HepG2 (cell line): ENCODE results near the gene GRHL1. TPM values are rescaled to one million over a fixed set of nuclear protein-coding genes. Genes with fewer than 3 reads are reported as not detected.
A peak's percentile ranks its signal among the peaks of the same experiment; 100 is the strongest.

Experiments
- ATAC-seq: fragments of 200-7000 bp; cut with Tn5 transposase; 3 replicates; pipeline ENCODE4 v1.9.1; 2020; ENCODE audit warnings: mild to moderate bottlenecking, moderate library complexity
- BruUV-seq: library from RNA; stranded (reverse); fragments of 400-500 nt; replicated peaks from 2 replicates; lab custom pipeline; 2021; lab: Mats Ljungman, UMichigan
- CTCF ChIA-PET: fragments of 300-600 bp; formaldehyde crosslinking; extraction: SDS; loops from one replicate; lab custom pipeline; 2021; ENCODE audit warnings: low total read pairs, inconsistent platforms, low intra/inter-chr PET ratio; lab: Yijun Ruan, JAX
- POLR2A ChIA-PET: fragments of 350-600 bp; sonication (Branson Sonifier 250); formaldehyde crosslinking; loops from one replicate; lab custom pipeline; 2020; ENCODE audit warnings: antibody characterized with exemption, inconsistent platforms; lab: Yijun Ruan, JAX
- DNase-seq: peaks from one replicate; pipeline ENCODE4 v3.0.0-alpha.2; 2015; ENCODE audit warnings: low spot score
- FAIRE-seq: peaks from 3 replicates; lab custom pipeline; 2011; peaks lifted over from hg19 to GRCh38; lab: Jason Lieb, UNC
- H2AFZ ChIP-seq: one replicate; pipeline ENCODE4 v1.6.1; 2011; ENCODE audit warnings: low read length, inconsistent platforms
- H3K27ac ChIP-seq: fragments of 300-600 bp; 3 replicates; pipeline ENCODE4 v1.8.0; 2011; ENCODE audit warnings: mixed run types, mild to moderate bottlenecking, mixed read lengths, low read length, inconsistent platforms; ENCODE audit not compliant: insufficient read depth; ENCODE audit errors: extremely low read length
- H3K27me3 ChIP-seq, 2 experiments: fragments of 200-600 bp in 1 of 2; 2 replicates in 1 of 2; 3 replicates in 1 of 2; pipeline versions ENCODE4 v1.6.0 to v1.8.0; 2011; ENCODE audit warnings: low read length in 2 of 2, mild to moderate bottlenecking in 2 of 2, moderate library complexity in 2 of 2, inconsistent platforms in 1 of 2; ENCODE audit not compliant: insufficient read depth in 2 of 2, control insufficient read depth in 1 of 2
- H3K36me3 ChIP-seq, 2 experiments: fragments of 200-600 bp in 1 of 2; replicated peaks in 1 of 2; 2 replicates in 1 of 2; 3 replicates in 1 of 2; pipeline versions ENCODE4 v1.5.1 to v1.8.0; 2011; ENCODE audit warnings: low read length in 2 of 2, inconsistent platforms in 1 of 2; ENCODE audit not compliant: insufficient read depth in 2 of 2, control insufficient read depth in 1 of 2
- H3K4me1 ChIP-seq: 2 replicates; pipeline ENCODE4 v1.5.1; 2012; ENCODE audit warnings: low read length, inconsistent platforms; ENCODE audit not compliant: insufficient read depth
- H3K4me2 ChIP-seq: 2 replicates; pipeline ENCODE4 v1.6.0; 2011; ENCODE audit warnings: low read depth, low read length, inconsistent platforms
- H3K4me3 ChIP-seq, 3 experiments: fragments of 200-600 bp in 1 of 3; sonication (generic), shearing (Covaris generic) in 1 of 3; replicated peaks in 1 of 3; 2 replicates each; pipeline ENCODE4 v1.5.1; 2011 to 2016; ENCODE audit warnings: low read length in 3 of 3, inconsistent platforms in 2 of 3, low read depth in 2 of 3, mild to moderate bottlenecking in 2 of 3, control low read depth in 1 of 3, mixed read lengths in 1 of 3; ENCODE audit not compliant: insufficient read depth in 1 of 3
- H3K79me2 ChIP-seq: one replicate; pipeline ENCODE4 v1.6.1; 2011; ENCODE audit warnings: low read length, inconsistent platforms; ENCODE audit not compliant: insufficient read depth
- H3K9ac ChIP-seq: 2 replicates; pipeline ENCODE4 v1.6.0; 2011; ENCODE audit warnings: mild to moderate bottlenecking, low read depth, low read length, inconsistent platforms; ENCODE audit not compliant: insufficient read depth
- H3K9me3 ChIP-seq: 2 replicates; pipeline ENCODE4 v1.5.1; 2012; ENCODE audit warnings: mild to moderate bottlenecking, low read length
- H4K20me1 ChIP-seq: 2 replicates; pipeline ENCODE4 v1.6.0; 2011; ENCODE audit warnings: inconsistent platforms, mild to moderate bottlenecking, low read length, moderate library complexity; ENCODE audit not compliant: insufficient read depth
- CTCF ChIP-seq: sonication (generic); formaldehyde crosslinking; IDR thresholded peaks from 2 replicates; pipeline ENCODE4 v1.5.0; 2020; ENCODE audit warnings: mild to moderate bottlenecking, missing genetic modification reagents, moderate library complexity
- E2F1 ChIP-seq: sonication (generic); formaldehyde crosslinking; IDR thresholded peaks from 2 replicates; pipeline ENCODE4 v1.5.0; 2020; ENCODE audit warnings: missing genetic modification reagents
- KLF15 ChIP-seq: sonication (generic); formaldehyde crosslinking; IDR thresholded peaks from 2 replicates; pipeline ENCODE4 v1.8.1; 2023; ENCODE audit warnings: borderline replicate concordance, mild to moderate bottlenecking, inconsistent platforms, missing genetic modification reagents, mixed read lengths
- MXD1 ChIP-seq: sonication (generic); formaldehyde crosslinking; IDR thresholded peaks from 2 replicates; pipeline ENCODE4 v1.4.0; 2020; ENCODE audit warnings: mild to moderate bottlenecking, missing genetic modification reagents
- STAG1 ChIP-seq: sonication (generic); formaldehyde crosslinking; IDR thresholded peaks from 2 replicates; pipeline ENCODE4 v1.4.0; 2020; ENCODE audit warnings: missing genetic modification reagents
- ZNF503 ChIP-seq: sonication (generic); formaldehyde crosslinking; IDR thresholded peaks from 2 replicates; pipeline ENCODE4 v1.4.0; 2020; ENCODE audit warnings: missing genetic modification reagents
- ZNF549 ChIP-seq: sonication (generic); formaldehyde crosslinking; IDR thresholded peaks from 2 replicates; pipeline ENCODE4 v1.5.0; 2020; ENCODE audit warnings: missing genetic modification reagents
- WGBS: methylation state at CpG from one replicate; pipeline ENCODE4 v1.1.6; 2017; ENCODE audit warnings: low lambda C conversion rate; 5-methylcytosine and 5-hydroxymethylcytosine counted together
- in situ Hi-C: cut with HindIII; loops from 2 replicates; pipeline ENCODE4 v1.10.0; 2017; ENCODE audit warnings: low pct_unique_long_range_greater_than_20kb; ENCODE audit not compliant: extremely low pct_ligation_motif_present
- intact Hi-C: fragments of 100-400 bp; cut with micrococcal nuclease; formaldehyde crosslinking; loops from one replicate; pipeline ENCODE4 v1.10.0; 2022; ENCODE audit not compliant: unreplicated experiment
- polyA plus RNA-seq, 8 experiments: library from polyadenylated mRNA; depleted of rRNA in 3 of 8; stranded (reverse) in 7 of 8; unstranded in 1 of 8; fragments of >200 nt; fragmentation: Illumina TruSeq in 4 of 8; extraction: Trizol in 4 of 8; gene quantifications; 2 replicates each; pipeline versions ENCODE4 v1.2.1 to v1.2.3, GENCODE V29; 2011 to 2016; ENCODE audit warnings: low read depth in 4 of 8, missing spikeins in 1 of 8, mixed read lengths in 1 of 8; ENCODE audit not compliant: insufficient read depth in 1 of 8
- total RNA-seq, 5 experiments: library from RNA; depleted of rRNA; stranded (reverse); fragments of >200 nt; fragmentation: Illumina TruSeq; extraction: Trizol; gene quantifications; 2 replicates each; pipeline ENCODE4 v1.2.3, GENCODE V29; 2016; ENCODE audit warnings: low read depth in 1 of 5

GRHL1 gene
- total and polyA plus RNA-seq, 2 of the 13 experiments (the other 11 are each of a cell fraction or from before 2014, with no cell fraction given): 9.3 to 12.0 TPM

GRCh38 chr2:10022041-10022421 lies 70.5 kb downstream of the GRHL1 start (continued):
- no peak for TF ChIP-seq ZNF503 (CRISPR knock-in tag)
- no peak for TF ChIP-seq E2F1 (CRISPR knock-in tag)
- no peak for TF ChIP-seq KLF15 (CRISPR knock-in tag)

GRCh38 chr2:10022445-10022844 lies 71.0 kb downstream of the GRHL1 start:
- Histone ChIP-seq H4K20me1 (no peaks in the 10 kb centered on the region), H3K4me3 (no peak overlapping the region), H3K9me3 (no peaks in the 10 kb centered on the region), H3K79me2 (no peaks in the 10 kb centered on the region), H3K4me2 (no peak overlapping the region), H2AFZ (no peak overlapping the region), H3K27me3 (peaks cover 9 to 54% of the 10 kb centered on the region in 2 experiments; a peak in 4 of 5 replicates), H3K4me1 (peaks cover 24% of the 10 kb centered on the region), H3K27ac (no peak overlapping the region), H3K36me3 (no peaks in the 10 kb centered on the region), H3K9ac (no peak overlapping the region)
- no peak for TF ChIP-seq MXD1 (CRISPR knock-in tag)
- peak; percentile 36 for TF ChIP-seq STAG1 (CRISPR knock-in tag)
- TF ChIP-seq CTCF (CRISPR knock-in tag): peak; percentile 44
- TF ChIP-seq ZNF549 (CRISPR knock-in tag): no peak
- peak; percentile 53 for ATAC-seq
- CTCF ChIA-PET: no interaction called here
- no peak for DNase-seq
- in situ Hi-C loops: no loop called here
- no peak for FAIRE-seq
- POLR2A ChIA-PET: interaction anchor here (1.3 kb wide), 1 partner anchor 179 kb away, joined by 3 read pairs; the partner anchor contains the start of gene TAF1B
- 8% methylated on average over 3 of the region's 4 CpGs for WGBS
- no TSS peak for BruUV-seq
- intact Hi-C loops: loop anchor here (2.0 kb wide), 1 partner anchor 224 kb away; no protein-coding TSS in a partner anchor
